HepG2 (cell line): ENCODE measurements around the gene PSMD1. TPM values are rescaled to one million over a fixed set of nuclear protein-coding genes. Genes with fewer than 3 reads are reported as not detected.

Source experiments
- CCAR2 ChIP-seq: fragments of 200-400 bp; formaldehyde crosslinking; optimal IDR thresholded peaks from 2 replicates; pipeline ENCODE3; 2018; ENCODE audit warnings: low read depth, mild to moderate bottlenecking, low read length, moderate library complexity
- CENPT ChIP-seq: sonication (generic); formaldehyde crosslinking; IDR thresholded peaks from 2 replicates; pipeline ENCODE4 v1.8.0; 2022; ENCODE audit warnings: low read depth, mild to moderate bottlenecking, moderate library complexity, missing genetic modification reagents
- HNF4G ChIP-seq, 2 experiments: sonication (generic) in 1 of 2; formaldehyde crosslinking in 1 of 2; IDR thresholded peaks; 2 replicates each; pipeline versions ENCODE4 v1.4.0 to v1.6.1; 2011 to 2020; ENCODE audit warnings: borderline replicate concordance in 2 of 2, low read depth in 2 of 2, mild to moderate bottlenecking in 2 of 2, low read length in 1 of 2, missing genetic modification reagents in 1 of 2, moderate library complexity in 1 of 2
- KMT2A ChIP-seq: sonication (generic); formaldehyde crosslinking; IDR thresholded peaks from 2 replicates; pipeline ENCODE4 v1.4.0; 2020; ENCODE audit warnings: missing genetic modification reagents
- ZNF121 ChIP-seq: sonication (generic); formaldehyde crosslinking; IDR thresholded peaks from 2 replicates; pipeline ENCODE4 v1.5.0; 2020; ENCODE audit warnings: mild to moderate bottlenecking, missing genetic modification reagents
- ZNF382 ChIP-seq: sonication (generic); formaldehyde crosslinking; IDR thresholded peaks from 2 replicates; pipeline ENCODE4 v1.5.0; 2020; ENCODE audit warnings: missing genetic modification reagents, mild to moderate bottlenecking, borderline replicate concordance
- ZNF644 ChIP-seq: IDR thresholded peaks from 2 replicates; pipeline ENCODE4 v1.6.1; 2016; ENCODE audit warnings: low read depth
- ZSCAN20 ChIP-seq: sonication (generic); formaldehyde crosslinking; IDR thresholded peaks from 2 replicates; pipeline ENCODE4 v1.4.0; 2020; ENCODE audit warnings: missing genetic modification reagents, mild to moderate bottlenecking, borderline replicate concordance
- polyA plus RNA-seq, 8 experiments: library from polyadenylated mRNA; depleted of rRNA in 3 of 8; stranded (reverse) in 7 of 8; unstranded in 1 of 8; fragments of >200 nt; fragmentation: Illumina TruSeq in 4 of 8; extraction: Trizol in 4 of 8; gene quantifications; 2 replicates each; pipeline versions ENCODE4 v1.2.1 to v1.2.3, GENCODE V29; 2011 to 2016; ENCODE audit warnings: low read depth in 4 of 8, missing spikeins in 1 of 8, mixed read lengths in 1 of 8; ENCODE audit not compliant: insufficient read depth in 1 of 8
- total RNA-seq, 5 experiments: library from RNA; depleted of rRNA; stranded (reverse); fragments of >200 nt; fragmentation: Illumina TruSeq; extraction: Trizol; gene quantifications; 2 replicates each; pipeline ENCODE4 v1.2.3, GENCODE V29; 2016; ENCODE audit warnings: low read depth in 1 of 5
- TF ChIP-seq, protein P1 (sequence below): sonication (generic); formaldehyde crosslinking; IDR thresholded peaks from 2 replicates; pipeline ENCODE4 v1.4.0; 2020; ENCODE audit warnings: missing genetic modification reagents
- TF ChIP-seq, protein P2 (sequence below), 2 experiments: fragments of 450-650 bp in 1 of 2; sonication (generic) in 1 of 2; formaldehyde crosslinking in 1 of 2; IDR thresholded peaks; 2 replicates each; pipeline versions ENCODE4 v1.6.1 to v1.8.0; 2016 to 2022; ENCODE audit warnings: antibody characterized with exemption in 1 of 2, mild to moderate bottlenecking in 1 of 2, missing genetic modification reagents in 1 of 2
- TF ChIP-seq, protein P3 (sequence below): sonication (generic); formaldehyde crosslinking; IDR thresholded peaks from 2 replicates; pipeline ENCODE4 v1.4.0; 2020; ENCODE audit warnings: mild to moderate bottlenecking, missing genetic modification reagents

PSMD1 gene
- total and polyA plus RNA-seq, 2 of the 13 experiments (the other 11 are each of a cell fraction or from before 2014, with no cell fraction given) = 136 to 191 TPM

DNA sequence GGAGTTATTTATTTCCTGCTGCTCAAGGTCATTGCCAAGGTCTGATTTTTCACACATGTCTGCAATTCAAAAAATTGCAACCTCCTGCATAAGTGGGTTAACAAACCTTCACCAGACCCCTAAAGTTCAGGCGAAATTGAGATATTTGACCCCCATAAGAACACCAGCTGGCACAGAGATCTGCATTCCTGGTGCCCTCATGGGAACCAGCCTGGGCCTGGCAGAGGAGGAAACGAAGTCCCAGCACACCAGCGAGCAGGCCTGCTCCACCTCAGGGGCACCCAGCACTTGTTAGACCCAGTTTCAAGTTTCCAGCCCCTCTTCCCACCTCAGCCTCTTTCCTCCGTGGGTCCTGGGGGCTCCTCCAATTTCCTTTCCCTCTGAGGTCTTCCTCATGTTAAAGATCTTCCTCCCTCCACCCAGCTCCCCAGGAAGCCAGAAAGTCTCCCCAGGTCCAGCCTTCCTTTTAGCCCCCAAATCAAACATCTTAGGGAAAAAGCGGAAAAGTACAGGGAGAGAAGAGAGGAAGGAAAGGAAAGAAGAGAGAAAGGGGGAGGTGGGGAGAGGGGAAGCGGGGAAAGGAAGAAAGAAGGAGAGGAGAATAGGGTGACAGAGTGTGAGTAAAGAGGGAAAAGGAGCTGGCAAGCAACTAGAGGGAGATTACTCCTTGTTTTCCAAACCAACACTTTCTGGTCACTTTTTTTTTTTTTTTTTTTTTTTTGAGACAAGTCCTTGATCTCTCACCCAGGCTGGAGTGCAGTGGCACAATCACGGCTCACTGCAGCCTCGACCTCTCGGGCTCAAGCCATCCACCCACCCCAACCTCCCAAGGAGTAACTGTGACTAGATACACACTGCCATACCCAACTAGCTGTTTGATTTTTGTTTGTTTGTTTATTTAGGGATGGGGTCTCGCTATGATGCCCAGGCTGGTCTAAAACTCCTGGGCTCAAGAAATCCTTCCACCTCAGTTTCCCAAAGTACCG, 23.2 kb upstream of the PSMD1 start (continued):
- TF ChIP-seq HNF4G (IDR thresholded peaks at IDR 0.05; ENCODE audit: borderline replicate concordance, low read depth, low read length) (peak; percentile 41; the same call in 1 of the 2 replicates), HNF4G (CRISPR knock-in tag; IDR thresholded peaks at IDR 0.05; ENCODE audit: borderline replicate concordance, low read depth) (no peak), ZNF382 (CRISPR knock-in tag) (no peak), ZNF644 (no peak), ZNF121 (CRISPR knock-in tag) (peak; percentile 95), ZSCAN20 (CRISPR knock-in tag) (no peak), CENPT (CRISPR knock-in tag) (no peak), KMT2A (CRISPR knock-in tag) (no peak), CCAR2 (no peak)
- TF ChIP-seq, protein P1, sequence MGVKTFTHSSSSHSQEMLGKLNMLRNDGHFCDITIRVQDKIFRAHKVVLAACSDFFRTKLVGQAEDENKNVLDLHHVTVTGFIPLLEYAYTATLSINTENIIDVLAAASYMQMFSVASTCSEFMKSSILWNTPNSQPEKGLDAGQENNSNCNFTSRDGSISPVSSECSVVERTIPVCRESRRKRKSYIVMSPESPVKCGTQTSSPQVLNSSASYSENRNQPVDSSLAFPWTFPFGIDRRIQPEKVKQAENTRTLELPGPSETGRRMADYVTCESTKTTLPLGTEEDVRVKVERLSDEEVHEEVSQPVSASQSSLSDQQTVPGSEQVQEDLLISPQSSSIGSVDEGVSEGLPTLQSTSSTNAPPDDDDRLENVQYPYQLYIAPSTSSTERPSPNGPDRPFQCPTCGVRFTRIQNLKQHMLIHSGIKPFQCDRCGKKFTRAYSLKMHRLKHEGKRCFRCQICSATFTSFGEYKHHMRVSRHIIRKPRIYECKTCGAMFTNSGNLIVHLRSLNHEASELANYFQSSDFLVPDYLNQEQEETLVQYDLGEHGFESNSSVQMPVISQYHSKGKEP = no peak
- TF ChIP-seq, protein P2, sequence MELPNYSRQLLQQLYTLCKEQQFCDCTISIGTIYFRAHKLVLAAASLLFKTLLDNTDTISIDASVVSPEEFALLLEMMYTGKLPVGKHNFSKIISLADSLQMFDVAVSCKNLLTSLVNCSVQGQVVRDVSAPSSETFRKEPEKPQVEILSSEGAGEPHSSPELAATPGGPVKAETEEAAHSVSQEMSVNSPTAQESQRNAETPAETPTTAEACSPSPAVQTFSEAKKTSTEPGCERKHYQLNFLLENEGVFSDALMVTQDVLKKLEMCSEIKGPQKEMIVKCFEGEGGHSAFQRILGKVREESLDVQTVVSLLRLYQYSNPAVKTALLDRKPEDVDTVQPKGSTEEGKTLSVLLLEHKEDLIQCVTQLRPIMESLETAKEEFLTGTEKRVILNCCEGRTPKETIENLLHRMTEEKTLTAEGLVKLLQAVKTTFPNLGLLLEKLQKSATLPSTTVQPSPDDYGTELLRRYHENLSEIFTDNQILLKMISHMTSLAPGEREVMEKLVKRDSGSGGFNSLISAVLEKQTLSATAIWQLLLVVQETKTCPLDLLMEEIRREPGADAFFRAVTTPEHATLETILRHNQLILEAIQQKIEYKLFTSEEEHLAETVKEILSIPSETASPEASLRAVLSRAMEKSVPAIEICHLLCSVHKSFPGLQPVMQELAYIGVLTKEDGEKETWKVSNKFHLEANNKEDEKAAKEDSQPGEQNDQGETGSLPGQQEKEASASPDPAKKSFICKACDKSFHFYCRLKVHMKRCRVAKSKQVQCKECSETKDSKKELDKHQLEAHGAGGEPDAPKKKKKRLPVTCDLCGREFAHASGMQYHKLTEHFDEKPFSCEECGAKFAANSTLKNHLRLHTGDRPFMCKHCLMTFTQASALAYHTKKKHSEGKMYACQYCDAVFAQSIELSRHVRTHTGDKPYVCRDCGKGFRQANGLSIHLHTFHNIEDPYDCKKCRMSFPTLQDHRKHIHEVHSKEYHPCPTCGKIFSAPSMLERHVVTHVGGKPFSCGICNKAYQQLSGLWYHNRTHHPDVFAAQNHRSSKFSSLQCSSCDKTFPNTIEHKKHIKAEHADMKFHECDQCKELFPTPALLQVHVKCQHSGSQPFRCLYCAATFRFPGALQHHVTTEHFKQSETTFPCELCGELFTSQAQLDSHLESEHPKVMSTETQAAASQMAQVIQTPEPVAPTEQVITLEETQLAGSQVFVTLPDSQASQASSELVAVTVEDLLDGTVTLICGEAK (IDR thresholded peaks at IDR 0.05) = no peak
- TF ChIP-seq, protein P2 (CRISPR knock-in tag; IDR thresholded peaks at IDR 0.05) = no peak
- TF ChIP-seq, protein P3, sequence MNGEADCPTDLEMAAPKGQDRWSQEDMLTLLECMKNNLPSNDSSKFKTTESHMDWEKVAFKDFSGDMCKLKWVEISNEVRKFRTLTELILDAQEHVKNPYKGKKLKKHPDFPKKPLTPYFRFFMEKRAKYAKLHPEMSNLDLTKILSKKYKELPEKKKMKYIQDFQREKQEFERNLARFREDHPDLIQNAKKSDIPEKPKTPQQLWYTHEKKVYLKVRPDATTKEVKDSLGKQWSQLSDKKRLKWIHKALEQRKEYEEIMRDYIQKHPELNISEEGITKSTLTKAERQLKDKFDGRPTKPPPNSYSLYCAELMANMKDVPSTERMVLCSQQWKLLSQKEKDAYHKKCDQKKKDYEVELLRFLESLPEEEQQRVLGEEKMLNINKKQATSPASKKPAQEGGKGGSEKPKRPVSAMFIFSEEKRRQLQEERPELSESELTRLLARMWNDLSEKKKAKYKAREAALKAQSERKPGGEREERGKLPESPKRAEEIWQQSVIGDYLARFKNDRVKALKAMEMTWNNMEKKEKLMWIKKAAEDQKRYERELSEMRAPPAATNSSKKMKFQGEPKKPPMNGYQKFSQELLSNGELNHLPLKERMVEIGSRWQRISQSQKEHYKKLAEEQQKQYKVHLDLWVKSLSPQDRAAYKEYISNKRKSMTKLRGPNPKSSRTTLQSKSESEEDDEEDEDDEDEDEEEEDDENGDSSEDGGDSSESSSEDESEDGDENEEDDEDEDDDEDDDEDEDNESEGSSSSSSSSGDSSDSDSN = no peak
